HEK293 (cell line): ENCODE measurements around the gene AGMO.

Source experiments
- CTCF ChIA-PET: fragments of 350-600 bp; formaldehyde crosslinking; extraction: SDS; loops from one replicate; lab custom pipeline; 2021; ENCODE audit warnings: antibody characterized with exemption; lab: Yijun Ruan, JAX
- POLR2A ChIA-PET: fragments of 300-600 bp; formaldehyde crosslinking; extraction: SDS; loops from one replicate; lab custom pipeline; 2020; ENCODE audit warnings: antibody characterized with exemption, inconsistent platforms; lab: Yijun Ruan, JAX
- H3K27ac ChIP-seq: fragments of 200-500 bp; sonication (Bioruptor generic); 2 replicates; pipeline ENCODE4 v1.5.1; 2014; ENCODE audit warnings: low read depth, low read length, control low read depth, inconsistent platforms; ENCODE audit errors: extremely low read depth
- H3K36me3 ChIP-seq, 2 experiments: fragments of 200-500 bp in 1 of 2; sonication (Bioruptor generic) in 1 of 2; 1 replicate in 1 of 2; 2 replicates in 1 of 2; pipeline ENCODE4 v1.5.1; 2014 to 2017; ENCODE audit warnings: inconsistent platforms in 2 of 2, low read length in 2 of 2; ENCODE audit not compliant: control insufficient read depth in 2 of 2, insufficient read depth in 1 of 2
- H3K4me1 ChIP-seq: fragments of 200-500 bp; sonication (Bioruptor generic); 2 replicates; pipeline ENCODE4 v1.5.1; 2014; ENCODE audit warnings: mild to moderate bottlenecking, low read length, inconsistent platforms; ENCODE audit not compliant: control insufficient read depth, insufficient read depth
- H3K4me3 ChIP-seq: 2 replicates; pipeline ENCODE4 v1.5.1; 2011; ENCODE audit warnings: low read depth, mild to moderate bottlenecking, control low read depth, low read length, moderate library complexity
- H3K9me3 ChIP-seq: fragments of 200-500 bp; sonication (Bioruptor generic); 2 replicates; pipeline ENCODE4 v1.5.1; 2014; ENCODE audit warnings: low read depth, low read length, inconsistent platforms; ENCODE audit not compliant: control insufficient read depth, insufficient read depth
- BCL11A ChIP-seq: fragments of 450-650 bp; formaldehyde crosslinking; IDR thresholded peaks from 2 replicates; pipeline ENCODE4 v1.5.1; 2016; ENCODE audit warnings: low read depth, missing biosample characterization, missing genetic modification characterization
- HIC1 ChIP-seq: fragments of 450-650 bp; formaldehyde crosslinking; IDR thresholded peaks from 2 replicates; pipeline ENCODE4 v1.5.1; 2016; ENCODE audit warnings: missing biosample characterization, missing genetic modification characterization
- KLF9 ChIP-seq: fragments of 450-650 bp; formaldehyde crosslinking; IDR thresholded peaks from 2 replicates; pipeline ENCODE4 v1.5.1; 2016; ENCODE audit warnings: missing biosample characterization, missing genetic modification characterization, low read depth
- PRDM6 ChIP-seq: fragments of 450-650 bp; formaldehyde crosslinking; IDR thresholded peaks from 2 replicates; pipeline ENCODE4 v1.5.1; 2017; ENCODE audit warnings: missing biosample characterization, missing genetic modification characterization
- SETDB1 ChIP-seq: IDR thresholded peaks from one replicate; pipeline ENCODE4 v1.6.1; 2017; ENCODE audit warnings: mild to moderate bottlenecking, low read length, moderate library complexity, mixed read lengths; ENCODE audit not compliant: insufficient read length
- SP2 ChIP-seq: fragments of 450-650 bp; formaldehyde crosslinking; IDR thresholded peaks from 2 replicates; pipeline ENCODE4 v1.5.1; 2016; ENCODE audit warnings: missing biosample characterization, missing genetic modification characterization
- TRIM28 ChIP-seq: IDR thresholded peaks from 2 replicates; pipeline ENCODE4 v1.6.1; 2011; ENCODE audit warnings: low read length, control low read depth, borderline replicate concordance
- ZNF239 ChIP-seq: fragments of 450-650 bp; formaldehyde crosslinking; IDR thresholded peaks from 2 replicates; pipeline ENCODE4 v1.5.1; 2016; ENCODE audit warnings: missing biosample characterization, missing genetic modification characterization
- ZNF248 ChIP-seq: fragments of 450-650 bp; formaldehyde crosslinking; IDR thresholded peaks from 2 replicates; pipeline ENCODE4 v1.5.1; 2017; ENCODE audit warnings: missing biosample characterization, missing genetic modification characterization
- ZNF280D ChIP-seq: fragments of 450-650 bp; formaldehyde crosslinking; IDR thresholded peaks from 2 replicates; pipeline ENCODE4 v1.5.1; 2016; ENCODE audit warnings: missing biosample characterization, missing genetic modification characterization
- ZNF391 ChIP-seq: fragments of 450-650 bp; formaldehyde crosslinking; IDR thresholded peaks from 2 replicates; pipeline ENCODE4 v1.5.1; 2016; ENCODE audit warnings: low read depth, missing biosample characterization, missing genetic modification characterization, borderline replicate concordance
- ZNF48 ChIP-seq: fragments of 450-650 bp; formaldehyde crosslinking; IDR thresholded peaks from 2 replicates; pipeline ENCODE4 v1.5.1; 2016; ENCODE audit warnings: missing biosample characterization, missing genetic modification characterization
- ZNF521 ChIP-seq: fragments of 450-650 bp; formaldehyde crosslinking; IDR thresholded peaks from 2 replicates; pipeline ENCODE4 v1.5.1; 2017; ENCODE audit warnings: missing biosample characterization, mild to moderate bottlenecking, missing genetic modification characterization
- ZNF530 ChIP-seq: fragments of 450-650 bp; formaldehyde crosslinking; IDR thresholded peaks from 2 replicates; pipeline ENCODE4 v1.5.1; 2016; ENCODE audit warnings: low read depth, missing biosample characterization, missing genetic modification characterization
- ZNF624 ChIP-seq: fragments of 450-650 bp; formaldehyde crosslinking; IDR thresholded peaks from 2 replicates; pipeline ENCODE4 v1.5.1; 2017; ENCODE audit warnings: missing biosample characterization, missing genetic modification characterization
- ZNF707 ChIP-seq: fragments of 450-650 bp; formaldehyde crosslinking; IDR thresholded peaks from 2 replicates; pipeline ENCODE4 v1.5.1; 2016; ENCODE audit warnings: missing biosample characterization, missing genetic modification characterization
- ZNF768 ChIP-seq: fragments of 450-650 bp; formaldehyde crosslinking; IDR thresholded peaks from 2 replicates; pipeline ENCODE4 v1.5.1; 2018; ENCODE audit warnings: missing biosample characterization, mild to moderate bottlenecking, missing genetic modification characterization
- ZNF791 ChIP-seq: fragments of 450-650 bp; formaldehyde crosslinking; IDR thresholded peaks from 2 replicates; pipeline ENCODE4 v1.5.1; 2016; ENCODE audit warnings: missing biosample characterization, missing genetic modification characterization
- ZNF830 ChIP-seq: fragments of 450-650 bp; IDR thresholded peaks from 2 replicates; pipeline ENCODE4 v1.5.0; 2018; ENCODE audit warnings: missing biosample characterization, missing genetic modification characterization, low read depth, mild to moderate bottlenecking, moderate library complexity

AGMO gene

GRCh38 chr7:15594461-15594860 lies 32.6 kb upstream of the AGMO start (continued):
- TF ChIP-seq ZNF707 (tag by site-specific recombination) (no peak), BCL11A (tag by site-specific recombination) (no peak), ZNF391 (tag by site-specific recombination) (no peak), KLF9 (no peak), ZNF768 (tag by site-specific recombination) (no peak)

GRCh38 chr7:15593382-15593781 lies 31.6 kb upstream of the AGMO start:
- CTCF ChIA-PET: no interaction called here
- H3K36me3 ChIP-seq: no peaks in the 10 kb centered on the region
- POLR2A ChIA-PET: no interaction called here
- no peaks in the 10 kb centered on the region for H3K9me3 ChIP-seq
- TF ChIP-seq ZNF830 (tag by site-specific recombination) (no peak), ZNF239 (tag by site-specific recombination) (no peak)
- H3K27ac ChIP-seq: no peak overlapping the region
- no peaks in the 10 kb centered on the region; the same call in 1 of the 2 replicates for H3K4me1 ChIP-seq
- H3K4me3 ChIP-seq: no peak overlapping the region

GRCh38 chr7:15586266-15586665 lies 24.5 kb upstream of the AGMO start:
- CTCF ChIA-PET: interaction anchor here (1.0 kb wide), 1 partner anchor 135 kb away, joined by 3 read pairs; no protein-coding TSS in a partner anchor
- Histone ChIP-seq H3K36me3 (no peaks in the 10 kb centered on the region), H3K27ac (no peak overlapping the region), H3K4me3 (no peak overlapping the region), H3K4me1 (no peaks in the 10 kb centered on the region), H3K9me3 (no peaks in the 10 kb centered on the region)
- POLR2A ChIA-PET: no interaction called here
- no peak for TF ChIP-seq PRDM6 (tag by site-specific recombination)
- no peak for TF ChIP-seq ZNF791
- no peak for TF ChIP-seq ZNF624 (tag by site-specific recombination)
- no peak for TF ChIP-seq ZNF248 (tag by site-specific recombination)
- TF ChIP-seq ZNF530 (tag by site-specific recombination): no peak
- TF ChIP-seq ZNF48 (tag by site-specific recombination): no peak
- TF ChIP-seq HIC1 (tag by site-specific recombination): no peak
- no peak for TF ChIP-seq ZNF521 (tag by site-specific recombination)
- TF ChIP-seq SP2: no peak

GRCh38 chr7:15584575-15584974 lies 22.8 kb upstream of the AGMO start:
- CTCF ChIA-PET: no interaction called here

More at GRCh38 chr7:15584575-15584974, 22.8 kb upstream of the AGMO start:
- H3K4me1 ChIP-seq: no peaks in the 10 kb centered on the region
- no peak overlapping the region for H3K4me3 ChIP-seq
- H3K36me3 ChIP-seq: no peaks in the 10 kb centered on the region
- TF ChIP-seq ZNF521 (tag by site-specific recombination) (no peak), SETDB1 (peak; percentile 86), TRIM28 (peak; percentile 94; the same call in 1 of the 2 replicates), ZNF280D (tag by site-specific recombination) (no peak)
- H3K9me3 ChIP-seq: no peaks in the 10 kb centered on the region
- POLR2A ChIA-PET: interaction anchor here (0.6 kb wide), 1 partner anchor 885 kb away, joined by 8 read pairs; no protein-coding TSS in a partner anchor
- H3K27ac ChIP-seq: no peak overlapping the region
